ENCODE results near the gene USP3.

Gene USP3

DNA sequence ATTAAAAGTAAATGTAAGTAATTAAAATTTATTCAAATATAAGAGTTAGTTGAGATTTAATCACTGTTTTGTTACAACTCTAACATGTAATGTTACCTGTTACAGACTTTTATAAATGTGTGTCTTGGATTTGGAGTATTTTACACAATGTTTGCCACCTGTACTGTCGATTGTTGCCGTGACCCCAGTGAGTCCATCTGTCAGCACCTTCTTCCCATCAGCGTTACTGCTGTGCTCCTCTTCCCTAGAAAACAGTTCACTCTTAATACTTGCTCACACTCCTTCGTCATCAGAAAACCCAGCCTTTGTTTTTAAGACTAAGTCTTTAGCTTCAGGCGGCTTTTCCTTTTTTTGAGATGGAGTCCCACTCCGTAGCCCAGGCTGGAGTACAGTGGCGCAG, 52.3 kb downstream of the USP3 start:
- no peak overlapping the region for H3K27ac Mint-ChIP-seq
- DNase-seq (ENCODE audit: low spot score in 2 of 2): no peak
- no peaks in the 10 kb centered on the region for H3K9me3 Mint-ChIP-seq
- peaks cover 65% of the 10 kb centered on the region for H3K4me1 Mint-ChIP-seq
- peaks cover 88% of the 10 kb centered on the region for H3K36me3 Mint-ChIP-seq
- no peak overlapping the region for H3K4me3 Mint-ChIP-seq
- ATAC-seq: no peak

DNA sequence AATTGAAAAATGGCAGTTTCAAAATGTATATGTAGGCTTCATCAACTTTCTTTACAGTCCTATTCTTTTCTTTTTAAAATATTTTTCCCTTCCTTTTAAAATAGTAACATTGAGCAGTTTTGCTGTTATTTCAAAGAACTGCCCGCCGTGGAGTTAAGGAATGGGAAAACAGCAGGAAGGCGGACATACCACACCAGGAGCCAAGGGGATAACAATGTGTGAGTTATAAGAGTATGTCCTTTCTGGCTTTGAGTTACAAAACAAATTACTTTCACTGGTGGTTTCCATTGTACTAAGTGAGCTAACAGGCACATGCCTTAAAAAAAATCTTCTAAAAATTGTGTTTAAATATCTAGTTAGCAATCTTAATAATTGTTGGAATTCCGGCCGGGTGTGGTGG, 55.4 kb downstream of the USP3 start:
- no peak for DNase-seq (ENCODE audit: low spot score in 2 of 2)
- H3K4me1 Mint-ChIP-seq: peaks cover 42% of the 10 kb centered on the region
- H3K9me3 Mint-ChIP-seq: no peaks in the 10 kb centered on the region
- no peak for ATAC-seq
- peaks cover 99% of the 10 kb centered on the region for H3K36me3 Mint-ChIP-seq
- peak overlapping the region; percentile 27 for H3K27ac Mint-ChIP-seq
- peak overlapping the region; percentile 34 for H3K4me3 Mint-ChIP-seq

DNA sequence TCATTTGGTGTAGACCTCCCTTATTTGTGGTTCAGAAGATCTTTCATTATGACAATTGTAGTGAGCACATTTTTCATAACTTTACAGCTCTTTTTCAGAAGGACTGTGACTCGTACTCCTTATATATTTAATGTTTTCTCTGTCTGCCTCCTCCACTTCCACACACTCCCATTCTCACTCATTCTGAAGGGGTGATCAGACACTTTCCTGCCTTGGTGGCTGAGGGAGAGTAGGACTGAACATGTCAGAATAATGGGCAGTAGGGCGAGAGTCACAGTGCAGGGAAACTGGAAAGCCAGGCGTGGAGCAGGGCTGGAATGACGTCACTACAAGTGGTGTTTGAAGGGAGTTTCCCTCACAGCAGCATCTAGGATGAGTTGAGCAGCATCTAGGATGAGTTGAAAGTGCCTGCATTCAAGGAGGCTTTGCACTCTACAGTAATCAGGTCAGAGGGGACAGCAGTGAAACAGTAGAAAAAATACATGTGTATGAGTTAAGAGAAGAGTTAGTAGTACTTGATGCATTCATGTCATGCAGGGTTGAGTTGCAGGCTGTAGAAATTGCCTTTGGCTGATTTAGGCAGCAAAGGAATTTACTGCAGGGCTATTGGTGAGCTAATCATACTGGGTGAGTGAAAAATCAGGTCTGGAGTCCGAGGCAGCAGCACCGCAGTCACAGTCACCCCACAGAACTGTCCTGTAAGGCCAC, 56.5 kb downstream of the USP3 start:
- ATAC-seq: peak; percentile 94
- H3K36me3 Mint-ChIP-seq: peaks cover 100% of the 10 kb centered on the region

GRCh38 chr15:63564093-63564492, 59.7 kb downstream of the USP3 start:
- Mint-ChIP-seq H3K4me3 (no peak overlapping the region), H3K27ac (no peak overlapping the region), H3K36me3 (peaks cover 100% of the 10 kb centered on the region), H3K9me3 (no peaks in the 10 kb centered on the region), H3K4me1 (peaks cover 40% of the 10 kb centered on the region)
- no peak for ATAC-seq
- DNase-seq (ENCODE audit: low spot score in 2 of 2): no peak

More for the DNA sequence above, 56.5 kb downstream of the USP3 start:
- H3K9me3 Mint-ChIP-seq: no peaks in the 10 kb centered on the region
- DNase-seq (ENCODE audit: low spot score in 2 of 2): peak; percentile 24 to 75
- H3K4me3 Mint-ChIP-seq: peak overlapping the region; percentile 34
- peak overlapping the region; percentile 62 for H3K27ac Mint-ChIP-seq
- H3K4me1 Mint-ChIP-seq: peaks cover 38% of the 10 kb centered on the region

DNA sequence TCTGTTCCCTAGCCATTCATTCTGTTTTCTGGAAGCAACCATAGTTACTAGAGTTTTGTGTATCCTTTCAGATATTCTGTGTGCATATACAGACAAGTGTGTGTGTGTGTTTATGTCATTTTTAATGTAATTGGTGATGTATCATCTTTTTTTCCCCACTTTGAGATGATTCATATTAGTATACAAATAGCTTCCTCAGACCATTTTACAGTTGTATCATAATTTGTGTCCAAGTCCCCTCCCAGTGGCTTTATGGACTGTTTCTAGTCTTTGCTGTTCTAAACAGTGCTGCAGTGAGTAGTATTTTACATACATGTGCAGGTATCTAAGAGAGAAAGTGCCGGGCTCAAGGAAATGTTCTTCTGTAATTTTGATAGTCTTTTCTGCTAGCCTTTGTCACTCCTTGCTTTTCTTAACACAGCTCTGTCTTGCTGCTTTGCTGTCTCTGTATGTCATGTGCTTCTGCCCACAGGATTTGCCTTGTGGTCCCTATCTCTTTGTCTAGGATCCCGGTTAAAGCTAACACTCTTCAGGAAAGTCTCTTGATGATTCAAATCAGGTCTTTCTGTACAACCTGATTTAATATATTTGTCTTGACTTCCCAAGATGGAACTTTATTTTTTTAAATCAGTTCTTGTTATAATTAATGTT, 61.3 kb downstream of the USP3 start:
- ATAC-seq: no peak
- no peak overlapping the region for H3K4me3 Mint-ChIP-seq
- no peaks in the 10 kb centered on the region for H3K9me3 Mint-ChIP-seq
- peaks cover 25% of the 10 kb centered on the region for H3K4me1 Mint-ChIP-seq
- peaks cover 100% of the 10 kb centered on the region for H3K36me3 Mint-ChIP-seq
- DNase-seq (ENCODE audit: low spot score in 2 of 2): no peak
- H3K27ac Mint-ChIP-seq: peak overlapping the region; percentile 29

DNA sequence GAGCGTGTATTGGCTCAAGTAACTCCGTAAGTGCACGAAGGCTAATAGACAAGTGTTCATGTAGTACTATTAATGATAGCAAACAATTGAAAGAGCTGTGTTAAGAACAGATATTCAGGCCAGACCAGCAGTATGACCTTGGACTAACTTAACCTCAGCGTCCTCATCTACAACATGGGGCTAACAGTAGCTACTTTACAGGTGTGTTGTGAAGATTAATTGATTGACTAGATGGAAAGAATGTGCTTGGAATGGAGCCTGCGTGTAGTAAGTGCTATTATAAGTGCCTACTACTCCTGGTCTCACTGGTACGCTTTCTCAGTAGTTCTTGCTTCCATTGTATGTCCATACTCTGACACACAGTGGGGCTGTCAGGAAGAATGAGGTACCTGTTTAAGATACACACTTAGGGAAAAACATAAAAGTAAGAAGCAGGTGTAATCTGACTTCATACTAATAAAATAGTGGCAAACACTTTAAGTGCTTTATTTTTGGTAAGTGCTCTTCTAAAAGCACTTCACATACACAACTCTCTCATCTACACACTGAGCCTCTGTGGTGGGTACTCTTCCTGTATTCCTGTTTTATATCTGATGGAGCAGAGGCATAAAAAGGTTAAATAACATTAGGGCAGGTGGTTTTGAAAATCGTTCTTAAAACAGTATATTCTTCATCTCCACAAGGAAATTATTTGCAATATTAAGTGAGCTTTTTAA, 68.5 kb downstream of the USP3 start:
- Mint-ChIP-seq H3K36me3 (peaks cover 100% of the 10 kb centered on the region), H3K4me1 (peaks cover 17% of the 10 kb centered on the region)
- ATAC-seq: no peak

DNA sequence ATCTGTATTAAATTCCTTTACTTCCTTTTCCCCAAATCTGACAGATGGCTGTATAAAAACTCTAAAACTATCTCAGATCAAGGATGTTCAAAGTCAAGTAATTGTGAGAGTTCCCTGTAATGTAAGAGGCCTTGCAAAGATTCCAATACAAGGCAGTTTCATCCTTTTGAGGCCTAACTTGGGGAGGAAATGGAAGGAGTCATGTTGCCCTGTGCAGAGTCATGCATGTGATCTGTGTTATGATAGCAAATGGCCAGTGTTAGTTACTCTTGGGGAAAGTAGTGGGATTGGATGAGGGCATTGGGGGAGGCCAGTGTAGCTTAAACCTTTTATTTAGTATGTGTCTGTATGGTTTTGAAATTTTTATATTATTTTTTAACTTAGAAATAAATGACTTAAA, 69.1 kb downstream of the USP3 start:
- Mint-ChIP-seq H3K4me1 (peaks cover 12% of the 10 kb centered on the region), H3K9me3 (no peaks in the 10 kb centered on the region), H3K27ac (peak overlapping the region; percentile 85), H3K4me3 (no peak overlapping the region), H3K36me3 (peaks cover 100% of the 10 kb centered on the region)
- ATAC-seq (no peak), DNase-seq (ENCODE audit: low spot score in 2 of 2) (no peak)

More for the DNA sequence above, 68.5 kb downstream of the USP3 start:
- Mint-ChIP-seq H3K27ac (peak overlapping the region; percentile 85), H3K4me3 (no peak overlapping the region), H3K9me3 (no peaks in the 10 kb centered on the region)
- DNase-seq (ENCODE audit: low spot score in 2 of 2): no peak

- H3K4me3 Mint-ChIP-seq: no peak overlapping the region
- peaks cover 10% of the 10 kb centered on the region for H3K4me1 Mint-ChIP-seq
- H3K27ac Mint-ChIP-seq: peak overlapping the region; percentile 75
- H3K9me3 Mint-ChIP-seq: no peaks in the 10 kb centered on the region
- H3K36me3 Mint-ChIP-seq: peaks cover 99% of the 10 kb centered on the region
- ATAC-seq (peak; percentile 95), DNase-seq (ENCODE audit: low spot score in 2 of 2) (no peak)
Observed at GRCh38 chr15:63575312-63575711, 70.9 kb downstream of the USP3 start.

DNA sequence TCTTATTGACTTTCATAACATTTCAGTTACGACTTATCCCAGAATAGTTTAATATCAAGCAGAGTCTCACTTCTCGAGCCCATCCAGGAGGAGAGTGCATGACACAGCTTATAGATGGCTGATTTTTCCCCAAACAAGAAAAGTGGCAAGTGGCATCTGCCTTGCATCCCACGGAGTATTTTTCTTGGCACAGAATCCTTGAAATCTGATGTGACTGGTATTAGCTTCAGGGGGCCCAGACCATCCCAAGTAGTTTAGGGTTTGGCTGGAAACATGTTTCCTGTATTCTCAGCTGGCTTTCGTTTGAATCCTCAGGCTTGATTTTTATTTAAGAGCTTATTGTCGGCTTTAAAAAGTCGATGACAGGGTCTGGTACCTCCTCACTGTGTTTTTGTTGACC, 72.0 kb downstream of the USP3 start:
- ATAC-seq (no peak), DNase-seq (ENCODE audit: low spot score in 2 of 2) (no peak)
- Mint-ChIP-seq H3K4me3 (no peak overlapping the region), H3K9me3 (no peaks in the 10 kb centered on the region), H3K4me1 (peaks cover 10% of the 10 kb centered on the region), H3K36me3 (peaks cover 97% of the 10 kb centered on the region), H3K27ac (peak overlapping the region; percentile 14)

DNA sequence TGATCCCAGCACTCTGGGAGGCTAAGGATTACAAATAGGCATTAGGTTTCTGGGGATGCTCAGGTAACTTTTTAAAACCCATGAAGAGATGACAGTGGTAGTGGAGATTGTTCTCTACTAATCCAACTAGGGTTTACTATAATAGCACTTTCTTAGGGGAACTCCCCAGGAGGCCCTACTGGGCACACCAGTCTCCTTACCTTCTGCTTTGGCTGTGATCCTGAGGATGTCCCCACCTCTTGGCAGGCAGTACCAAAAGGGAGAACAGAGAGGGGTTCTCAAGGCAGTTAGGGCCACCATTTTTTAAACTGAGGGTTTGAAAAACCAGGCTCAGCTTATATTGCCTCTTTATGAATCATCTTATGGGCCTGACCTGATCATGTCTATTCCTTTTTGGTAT, 77.8 kb downstream of the USP3 start:
- no peak overlapping the region for H3K4me3 Mint-ChIP-seq
- DNase-seq (ENCODE audit: low spot score in 2 of 2): no peak
- ATAC-seq: no peak
- H3K27ac Mint-ChIP-seq: peak overlapping the region; percentile 79
- H3K9me3 Mint-ChIP-seq: no peaks in the 10 kb centered on the region
- peaks cover 16% of the 10 kb centered on the region for H3K4me1 Mint-ChIP-seq
- peaks cover 97% of the 10 kb centered on the region for H3K36me3 Mint-ChIP-seq

DNA sequence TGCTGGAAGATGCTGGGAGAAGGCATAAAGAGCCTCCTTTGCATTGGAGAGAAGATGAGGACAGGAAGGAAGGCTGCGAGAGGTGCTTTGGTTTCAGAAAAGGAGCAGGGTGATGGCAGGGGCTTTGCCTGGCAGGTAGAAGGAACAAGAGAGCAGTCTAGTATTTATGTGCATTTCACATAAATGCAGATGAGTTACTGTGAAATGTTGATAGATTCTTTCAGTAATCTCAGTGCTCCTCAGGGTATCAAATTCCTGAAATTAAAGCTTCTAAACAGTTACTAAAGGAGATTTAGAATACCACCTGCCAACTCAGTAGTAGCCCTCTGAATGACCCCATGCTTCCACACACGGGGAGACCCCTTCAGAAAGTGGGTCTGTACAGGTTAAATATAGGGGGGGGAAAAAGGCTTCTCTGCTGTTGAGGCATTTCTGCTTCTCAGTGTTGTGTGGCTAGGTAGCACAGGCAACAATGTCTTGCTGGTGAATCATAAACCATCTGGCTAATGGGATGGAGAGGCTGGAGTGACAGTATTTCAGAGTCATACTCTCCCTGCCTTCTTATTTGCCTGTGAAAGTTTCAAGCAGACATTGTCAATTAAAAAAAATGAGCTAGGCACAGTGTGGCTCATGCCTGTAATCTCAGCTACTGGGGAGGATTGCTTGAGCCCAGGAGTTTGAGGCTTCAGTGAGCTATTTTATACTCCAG, 78.5 kb downstream of the USP3 start:
- H3K27ac Mint-ChIP-seq: peak overlapping the region; percentile 79
- H3K4me1 Mint-ChIP-seq: peaks cover 16% of the 10 kb centered on the region
- peaks cover 97% of the 10 kb centered on the region for H3K36me3 Mint-ChIP-seq
- no peaks in the 10 kb centered on the region for H3K9me3 Mint-ChIP-seq
- ATAC-seq (peak; percentile 90), DNase-seq (ENCODE audit: low spot score in 2 of 2) (no peak)
- H3K4me3 Mint-ChIP-seq: no peak overlapping the region

- ATAC-seq (no peak), DNase-seq (ENCODE audit: low spot score in 2 of 2) (no peak)
- H3K36me3 Mint-ChIP-seq: peaks cover 100% of the 10 kb centered on the region
- H3K4me3 Mint-ChIP-seq: no peak overlapping the region
- H3K9me3 Mint-ChIP-seq: no peaks in the 10 kb centered on the region
- H3K27ac Mint-ChIP-seq: peak overlapping the region; percentile 36
- H3K4me1 Mint-ChIP-seq: peaks cover 24% of the 10 kb centered on the region
Observed at GRCh38 chr15:63586790-63587189, 82.4 kb downstream of the USP3 start.

DNA sequence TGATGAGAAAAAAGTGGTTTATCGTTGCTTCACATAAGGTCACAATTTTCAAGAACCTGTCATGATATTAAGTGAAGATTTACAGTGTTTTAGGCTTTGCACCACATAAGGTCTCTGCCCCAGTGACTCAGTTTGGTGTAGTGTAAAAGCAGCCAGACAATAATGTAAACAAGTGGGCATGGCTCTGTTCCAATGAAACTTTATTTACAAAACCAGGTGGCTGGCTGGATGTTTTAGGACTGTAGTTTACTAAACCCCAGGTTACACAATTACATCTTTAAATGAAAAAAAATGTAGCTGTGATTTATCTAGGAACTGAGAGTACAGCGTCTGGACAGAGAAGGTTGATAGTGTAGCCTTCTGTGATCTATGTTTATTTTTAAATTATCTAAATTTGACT, 83.1 kb downstream of the USP3 start:
- H3K4me1 Mint-ChIP-seq: peaks cover 23% of the 10 kb centered on the region
- ATAC-seq (no peak), DNase-seq (ENCODE audit: low spot score in 2 of 2) (no peak)
- no peaks in the 10 kb centered on the region for H3K9me3 Mint-ChIP-seq
- H3K27ac Mint-ChIP-seq: no peak overlapping the region
- no peak overlapping the region for H3K4me3 Mint-ChIP-seq
- H3K36me3 Mint-ChIP-seq: peaks cover 100% of the 10 kb centered on the region

- ATAC-seq: no peak
- DNase-seq (ENCODE audit: low spot score in 2 of 2): no peak
- peak overlapping the region; percentile 73 for H3K27ac Mint-ChIP-seq
- H3K36me3 Mint-ChIP-seq: peaks cover 95% of the 10 kb centered on the region
- no peaks in the 10 kb centered on the region for H3K9me3 Mint-ChIP-seq
- peaks cover 30% of the 10 kb centered on the region for H3K4me1 Mint-ChIP-seq
- no peak overlapping the region for H3K4me3 Mint-ChIP-seq
Observed at GRCh38 chr15:63588826-63589225, 84.4 kb downstream of the USP3 start.
